ENCODE measurements around the gene GK.

DNA sequence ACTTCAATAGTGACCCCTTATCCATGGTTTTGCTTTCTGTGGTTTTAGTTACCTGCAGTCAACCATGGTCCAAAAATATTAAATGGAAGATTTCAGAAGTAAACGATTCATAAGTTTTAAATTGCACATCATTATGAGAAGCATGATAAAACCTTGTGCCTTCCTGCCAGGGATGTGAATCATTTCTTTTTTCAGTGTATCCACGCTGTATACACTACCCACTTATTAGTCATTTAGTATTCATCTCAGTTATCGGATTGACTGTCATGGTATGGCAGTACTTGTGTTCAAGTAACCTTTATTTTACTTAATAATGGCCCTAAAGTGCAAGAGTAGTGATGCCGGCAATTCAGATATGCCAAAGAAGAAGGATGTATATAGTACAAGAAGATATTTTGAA lies 38.0 kb upstream of the GK start:
- TF ChIP-seq, protein P1, sequence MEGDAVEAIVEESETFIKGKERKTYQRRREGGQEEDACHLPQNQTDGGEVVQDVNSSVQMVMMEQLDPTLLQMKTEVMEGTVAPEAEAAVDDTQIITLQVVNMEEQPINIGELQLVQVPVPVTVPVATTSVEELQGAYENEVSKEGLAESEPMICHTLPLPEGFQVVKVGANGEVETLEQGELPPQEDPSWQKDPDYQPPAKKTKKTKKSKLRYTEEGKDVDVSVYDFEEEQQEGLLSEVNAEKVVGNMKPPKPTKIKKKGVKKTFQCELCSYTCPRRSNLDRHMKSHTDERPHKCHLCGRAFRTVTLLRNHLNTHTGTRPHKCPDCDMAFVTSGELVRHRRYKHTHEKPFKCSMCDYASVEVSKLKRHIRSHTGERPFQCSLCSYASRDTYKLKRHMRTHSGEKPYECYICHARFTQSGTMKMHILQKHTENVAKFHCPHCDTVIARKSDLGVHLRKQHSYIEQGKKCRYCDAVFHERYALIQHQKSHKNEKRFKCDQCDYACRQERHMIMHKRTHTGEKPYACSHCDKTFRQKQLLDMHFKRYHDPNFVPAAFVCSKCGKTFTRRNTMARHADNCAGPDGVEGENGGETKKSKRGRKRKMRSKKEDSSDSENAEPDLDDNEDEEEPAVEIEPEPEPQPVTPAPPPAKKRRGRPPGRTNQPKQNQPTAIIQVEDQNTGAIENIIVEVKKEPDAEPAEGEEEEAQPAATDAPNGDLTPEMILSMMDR (IDR thresholded peaks at IDR 0.05) = no peak
- no peak for TF ChIP-seq EZH2 (IDR thresholded peaks at IDR 0.05; ENCODE audit: borderline replicate concordance, insufficient read depth, low read depth, low read length, poor library complexity, severe bottlenecking)

Data from B cell (primary cell).